ENCODE measurements around the gene PCNX1.
"Not testable (repeated sequence)": the region's sequence is repeated elsewhere in the genome, so short reads cannot be mapped to it uniquely, and the experiment has no call there.

The PCNX1 gene

GRCh38 chr14:70915415-70915814 lies 8.2 kb downstream of the PCNX1 start:
- no peak for DNase-seq (ENCODE audit: low read depth in 2 of 2, low spot score in 1 of 2)

GRCh38 chr14:70916300-70916699 lies 9.0 kb downstream of the PCNX1 start:
- DNase-seq (ENCODE audit: low read depth in 2 of 2, low spot score in 1 of 2) = no peak

- DNase-seq (ENCODE audit: low read depth in 2 of 2, low spot score in 1 of 2) = no peak
These were observed 9.5 kb downstream of the PCNX1 start for GRCh38 chr14:70916799-70917198.

GRCh38 chr14:70917633-70918032 lies 10.4 kb downstream of the PCNX1 start:
- no peak for DNase-seq (ENCODE audit: low read depth in 2 of 2, low spot score in 1 of 2)

- DNase-seq (ENCODE audit: low read depth in 2 of 2, low spot score in 1 of 2) = no peak
These were observed 12.5 kb downstream of the PCNX1 start for GRCh38 chr14:70919774-70920173.

GRCh38 chr14:70920608-70921007 lies 13.3 kb downstream of the PCNX1 start:
- no peak for DNase-seq (ENCODE audit: low read depth in 2 of 2, low spot score in 1 of 2)

GRCh38 chr14:70921669-70922068 lies 14.4 kb downstream of the PCNX1 start:
- no peak for DNase-seq (ENCODE audit: low read depth in 2 of 2, low spot score in 1 of 2)

GRCh38 chr14:70924521-70924920 lies 17.3 kb downstream of the PCNX1 start:
- DNase-seq (ENCODE audit: low read depth in 2 of 2, low spot score in 1 of 2) = no peak

GRCh38 chr14:70926235-70926830 lies 19.1 kb downstream of the PCNX1 start:
- DNase-seq (ENCODE audit: low read depth in 2 of 2, low spot score in 1 of 2) = no peak

GRCh38 chr14:70931008-70931407 lies 23.7 kb downstream of the PCNX1 start:
- DNase-seq (ENCODE audit: low read depth in 2 of 2, low spot score in 1 of 2) = no peak

GRCh38 chr14:70934084-70934483 lies 26.8 kb downstream of the PCNX1 start:
- DNase-seq (ENCODE audit: low read depth in 2 of 2, low spot score in 1 of 2) = no peak

- no peak for DNase-seq (ENCODE audit: low read depth in 2 of 2, low spot score in 1 of 2)
These were observed 27.4 kb downstream of the PCNX1 start for GRCh38 chr14:70934502-70935134.

- no peak for DNase-seq (ENCODE audit: low read depth in 2 of 2, low spot score in 1 of 2)
These were observed 27.9 kb downstream of the PCNX1 start for GRCh38 chr14:70935135-70935534.

GRCh38 chr14:70939693-70940092 lies 32.4 kb downstream of the PCNX1 start:
- not testable (repeated sequence) for DNase-seq (ENCODE audit: low read depth in 2 of 2, low spot score in 1 of 2)

- peak in 1 of 2 donors; percentile 34 for DNase-seq (ENCODE audit: low read depth in 2 of 2, low spot score in 1 of 2)
These were observed 34.5 kb downstream of the PCNX1 start for GRCh38 chr14:70941637-70942341.

- no peak for DNase-seq (ENCODE audit: low read depth in 2 of 2, low spot score in 1 of 2)
These were observed 35.1 kb downstream of the PCNX1 start for GRCh38 chr14:70942342-70942706.

- DNase-seq (ENCODE audit: low read depth in 2 of 2, low spot score in 1 of 2) = peak in 1 of 2 donors; percentile 3
These were observed 35.5 kb downstream of the PCNX1 start for GRCh38 chr14:70942721-70943120.

GRCh38 chr14:70943838-70944237 lies 36.6 kb downstream of the PCNX1 start:
- DNase-seq (ENCODE audit: low read depth in 2 of 2, low spot score in 1 of 2) = no peak

- DNase-seq (ENCODE audit: low read depth in 2 of 2, low spot score in 1 of 2) = no peak
These were observed 40.5 kb downstream of the PCNX1 start for GRCh38 chr14:70947739-70948138.

- no peak for DNase-seq (ENCODE audit: low read depth in 2 of 2, low spot score in 1 of 2)
These were observed 45.2 kb downstream of the PCNX1 start for GRCh38 chr14:70952485-70952884.

- no peak for DNase-seq (ENCODE audit: low read depth in 2 of 2, low spot score in 1 of 2)
These were observed 46.8 kb downstream of the PCNX1 start for GRCh38 chr14:70954068-70954467.
